GM19395 (cell line): ENCODE measurements around the gene XIST.
"Not testable (repeated sequence)": the region's sequence is repeated elsewhere in the genome, so short reads cannot be mapped to it uniquely, and the experiment has no call there.

Experiments used
- ATAC-seq: cut with Tn5 transposase; IDR thresholded peaks from one replicate; pipeline ENCODE4 v1.9.1; 2021; ENCODE audit warnings: mild to moderate bottlenecking, moderate library complexity; ENCODE audit not compliant: unreplicated experiment

XIST gene

DNA sequence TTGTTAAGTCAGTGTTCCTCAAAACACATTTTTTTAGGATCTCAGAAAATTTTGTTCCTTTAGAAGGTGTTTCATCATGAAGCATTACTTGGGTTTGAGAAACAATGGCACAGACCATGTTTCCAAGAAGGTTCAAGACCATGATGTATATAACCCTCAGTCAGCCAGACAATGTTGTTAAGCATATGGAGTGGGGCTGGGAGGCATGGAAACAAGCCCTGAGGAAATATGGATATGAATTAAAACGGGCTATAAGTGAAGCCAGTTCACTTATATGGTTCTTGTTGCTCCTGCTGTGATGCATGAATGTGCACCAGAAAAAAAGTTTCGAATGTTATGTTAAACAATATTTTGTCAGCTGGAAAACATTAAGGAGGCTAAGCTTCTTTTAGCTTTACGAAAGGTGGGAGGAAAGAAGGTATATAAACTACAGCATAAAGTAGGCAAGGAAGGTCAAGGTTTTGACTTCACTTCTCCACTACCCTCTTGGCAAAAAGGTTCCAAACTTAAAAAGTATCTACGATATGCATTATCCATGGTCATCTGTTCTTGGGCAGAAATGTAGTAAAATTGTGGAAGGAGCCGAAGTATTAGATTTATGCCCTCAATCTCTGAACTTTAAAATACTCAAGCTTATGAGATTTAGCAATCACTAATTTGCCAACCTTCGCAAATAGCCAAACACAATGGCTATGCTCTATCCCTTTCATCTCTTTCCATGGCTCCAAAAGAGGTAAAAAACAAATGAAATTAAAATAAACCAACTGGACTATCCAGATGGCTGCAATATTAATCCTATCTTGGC is 12.2 kb downstream of the XIST start:
- no peak for ATAC-seq

DNA sequence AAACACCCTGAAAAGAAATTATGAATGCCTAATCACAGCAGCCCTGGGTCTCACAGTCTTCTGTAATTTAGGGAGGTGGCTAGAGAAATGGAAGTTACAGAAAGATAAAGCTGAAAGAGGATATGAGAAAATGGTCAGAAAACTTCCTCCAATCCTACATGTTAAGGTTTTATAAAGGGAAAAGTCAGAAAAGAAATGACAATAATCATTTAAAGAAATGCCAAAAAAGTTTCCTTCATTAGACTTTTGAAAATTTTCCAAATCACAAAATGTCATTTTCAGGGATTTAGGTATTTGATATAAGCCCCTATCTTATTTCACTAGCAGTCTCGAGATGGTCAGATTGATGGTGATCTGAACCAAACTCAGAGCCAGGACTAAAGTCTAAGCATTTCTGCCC is 13.4 kb downstream of the XIST start:
- ATAC-seq: no peak

DNA sequence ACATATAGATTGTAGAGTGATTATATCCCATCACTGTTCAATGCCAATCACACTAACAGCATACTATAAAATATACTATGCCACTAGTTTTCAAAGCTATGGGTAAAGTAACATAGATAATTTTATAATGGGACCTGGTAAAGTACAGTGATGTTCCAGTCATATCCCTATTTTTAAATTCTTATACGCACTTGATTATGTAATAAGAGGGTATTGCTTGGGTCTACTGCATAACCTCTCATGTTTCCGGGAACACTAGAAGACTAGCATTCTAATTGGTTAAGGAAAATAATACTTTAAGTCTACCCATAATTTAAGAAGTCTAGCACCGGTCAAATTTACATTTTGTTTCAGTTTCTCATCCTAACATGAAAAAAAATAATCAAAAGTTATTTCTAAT is 14.4 kb downstream of the XIST start:
- ATAC-seq: no peak

DNA sequence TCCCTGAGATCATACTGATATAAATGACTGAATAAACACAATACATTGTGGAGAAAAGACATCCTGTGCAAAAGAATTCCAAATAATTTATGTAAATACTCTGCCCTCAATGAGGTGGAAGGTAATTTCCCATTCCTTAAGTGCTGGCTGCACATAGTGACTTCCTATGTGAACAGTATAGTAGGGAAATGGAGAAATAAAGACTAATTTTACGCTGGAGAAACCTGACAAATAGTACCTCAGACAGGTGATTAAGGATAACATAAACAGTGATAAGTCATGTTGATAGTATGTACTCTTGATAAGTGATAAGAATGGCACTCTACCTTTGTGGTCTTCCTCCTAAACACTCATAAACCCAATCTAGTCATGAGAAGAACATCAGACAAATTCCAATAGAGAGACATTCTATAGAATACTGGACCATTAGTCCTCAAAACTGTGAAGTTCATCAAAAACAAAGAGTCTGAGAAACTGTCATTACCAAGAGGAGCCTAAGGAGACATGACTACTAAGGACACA is 15.5 kb downstream of the XIST start:
- no peak for ATAC-seq

DNA sequence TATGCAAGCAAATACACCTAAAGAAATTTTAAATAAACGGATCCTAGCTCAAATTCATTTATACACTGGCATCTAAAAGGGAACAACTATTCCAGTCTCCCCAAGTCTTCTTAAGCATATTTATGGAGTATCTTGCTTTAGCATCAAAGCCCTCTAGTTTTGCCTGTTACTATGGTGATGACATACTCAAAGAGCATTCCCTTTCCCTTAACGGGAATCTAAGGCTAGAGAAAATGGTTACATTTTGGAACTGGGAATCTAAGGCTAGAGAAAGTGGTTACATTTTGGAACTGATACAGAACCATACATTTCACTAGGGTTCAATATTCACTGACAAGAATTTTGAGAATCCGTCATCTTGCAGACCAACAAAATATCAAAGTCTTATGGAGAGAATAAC is 18.3 kb downstream of the XIST start:
- no peak for ATAC-seq

DNA sequence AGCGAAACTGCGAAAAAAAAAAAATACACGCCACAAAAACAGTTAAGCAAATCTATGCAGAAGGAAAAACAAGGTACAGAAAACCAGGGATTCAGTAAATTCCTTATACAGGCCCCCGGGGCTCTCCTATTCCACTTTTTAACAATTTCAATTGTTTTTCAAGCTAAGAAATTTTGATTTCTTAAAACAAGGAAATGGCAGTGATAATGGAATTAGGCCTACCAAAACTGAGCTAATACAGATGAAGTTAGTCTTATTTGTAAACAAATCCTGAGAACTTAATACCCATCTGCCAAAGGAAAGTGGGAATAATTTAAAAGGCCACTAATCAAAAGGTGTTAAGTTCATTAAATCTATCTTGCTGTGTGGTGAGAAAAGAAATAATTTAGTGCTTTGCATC is 20.2 kb downstream of the XIST start:
- no peak for ATAC-seq

DNA sequence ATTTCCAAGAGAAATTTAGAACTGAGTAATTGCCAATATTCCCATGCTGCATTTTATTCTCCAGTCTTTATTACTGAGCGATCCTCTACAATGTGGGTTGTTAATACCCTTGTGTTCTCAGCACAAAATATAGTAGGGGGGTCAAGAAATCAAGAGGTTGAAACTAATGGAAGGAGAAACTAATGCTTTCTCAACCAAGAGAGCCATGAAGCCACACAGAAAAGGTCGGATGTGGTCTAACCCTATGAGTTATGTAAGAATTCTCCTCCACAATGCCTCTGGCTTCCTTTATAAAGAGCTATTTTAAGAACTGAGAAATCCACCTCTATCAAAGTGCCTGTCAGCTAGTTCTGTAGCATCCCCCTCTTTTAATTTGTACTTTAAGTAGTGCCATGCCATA is 21.0 kb downstream of the XIST start:
- ATAC-seq: no peak

DNA sequence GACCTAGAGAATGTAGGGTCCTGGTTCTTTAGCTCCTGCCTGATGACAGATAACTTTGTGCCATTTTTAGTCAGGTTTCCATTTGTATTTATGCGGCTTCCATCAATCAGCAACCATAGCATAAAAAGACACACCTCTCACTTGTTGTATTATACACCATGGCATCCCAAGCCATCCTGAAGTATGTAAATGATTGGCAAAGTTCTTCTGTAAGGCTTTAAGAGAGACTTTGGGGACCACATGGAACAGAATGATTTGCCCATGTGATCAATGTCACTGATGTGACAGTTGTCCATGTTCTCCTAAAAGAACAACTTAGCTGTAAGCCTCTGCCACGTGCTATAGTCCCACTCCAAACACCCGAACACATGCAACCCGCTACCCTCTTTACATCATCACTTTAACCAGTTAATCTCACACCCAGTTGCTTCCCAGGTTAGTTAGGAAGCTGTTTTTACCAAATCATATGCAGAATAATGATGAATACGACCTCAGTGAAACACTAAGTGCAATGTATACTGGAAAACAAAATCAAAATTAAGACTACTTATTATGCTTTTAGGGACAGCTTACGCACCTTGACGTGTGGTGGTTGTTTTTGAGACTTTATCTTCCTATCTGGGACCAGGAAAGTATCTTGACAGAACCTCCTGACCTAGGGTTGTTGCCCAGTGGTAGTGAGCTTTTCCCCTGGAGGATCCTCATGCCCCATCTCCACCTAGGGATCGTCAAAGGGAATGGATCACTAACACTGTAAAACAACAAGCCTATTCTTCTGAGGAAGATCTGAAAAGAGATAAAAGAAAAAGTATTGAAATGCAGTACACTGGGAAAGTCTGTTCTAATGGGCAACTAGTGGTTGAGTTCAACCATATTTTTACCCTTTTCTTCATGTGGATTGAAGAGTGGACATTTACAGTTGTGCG is 21.8 kb downstream of the XIST start:
- ATAC-seq: no peak

DNA sequence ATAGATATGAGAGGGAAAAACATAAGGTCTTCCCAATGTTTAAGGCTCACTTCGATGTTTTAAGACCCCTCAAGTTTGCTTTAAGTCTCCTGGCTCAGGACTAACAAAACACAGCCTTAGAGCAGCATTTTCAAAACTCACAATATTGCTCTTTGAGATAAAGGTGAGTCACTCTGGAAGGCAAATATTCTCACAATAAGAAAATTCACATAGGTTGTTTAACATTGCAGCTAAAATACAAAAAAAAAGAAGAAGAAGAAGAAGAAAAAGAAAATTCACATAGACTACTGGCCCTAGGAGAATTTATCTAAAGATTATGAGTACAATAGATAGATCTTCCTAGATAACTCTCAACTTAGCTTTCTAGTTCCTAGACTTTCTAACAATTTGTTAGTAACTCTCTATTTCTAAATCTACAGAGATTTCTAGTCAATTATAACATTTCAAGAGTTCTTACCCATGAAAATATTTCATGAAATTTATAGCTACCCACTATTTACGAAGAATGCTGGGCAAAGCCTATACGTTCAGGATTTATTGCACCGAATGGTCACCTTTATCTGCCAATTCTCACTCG is 22.5 kb downstream of the XIST start:
- ATAC-seq: no peak

DNA sequence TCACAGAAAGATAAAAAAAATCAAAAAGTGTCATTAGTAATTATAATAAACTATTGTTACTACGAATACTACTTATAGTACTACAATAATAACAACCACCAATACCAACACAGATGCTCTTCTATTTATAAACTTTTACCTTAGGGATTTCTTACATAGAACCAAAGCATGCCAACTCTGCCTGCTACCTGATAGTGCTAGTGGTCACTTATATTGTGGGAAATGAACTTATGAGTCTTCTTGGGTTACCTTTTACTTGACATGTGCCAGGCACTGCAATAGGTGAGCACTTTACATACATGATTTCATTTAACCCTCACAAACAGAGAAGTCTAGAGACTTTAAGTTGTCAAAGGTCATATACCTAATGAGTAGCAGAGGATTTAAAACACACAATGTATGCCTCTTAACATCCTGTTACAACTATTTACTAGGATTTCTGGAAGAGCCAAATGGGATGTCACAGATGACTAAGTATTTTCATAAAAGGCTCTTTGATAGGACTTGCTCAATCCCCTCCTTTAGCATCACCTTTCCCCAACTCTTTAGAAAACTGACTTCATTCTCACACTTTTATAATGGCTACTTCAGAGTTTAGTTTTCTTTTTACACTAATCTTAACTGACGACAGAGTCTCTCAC is 24.3 kb downstream of the XIST start:
- ATAC-seq: no peak

DNA sequence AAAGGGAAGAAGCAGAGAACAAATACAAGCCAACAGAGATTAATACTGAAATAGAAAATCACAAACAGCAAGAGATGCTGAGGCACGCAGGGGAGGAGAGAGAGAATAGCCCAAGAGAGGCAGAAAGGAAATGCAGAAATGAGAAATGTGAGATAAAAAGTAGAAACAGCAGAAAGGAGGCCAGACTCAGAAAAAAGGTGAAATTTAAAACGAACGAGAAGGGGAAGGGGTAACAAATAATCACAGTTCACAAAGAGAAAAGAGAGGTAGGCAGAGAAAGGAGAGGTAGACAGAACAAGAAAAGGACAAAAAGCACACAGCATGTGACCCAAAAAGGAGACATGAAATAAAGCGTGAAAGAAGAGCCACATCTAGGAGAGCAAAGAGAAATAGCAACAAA is 25.1 kb downstream of the XIST start:
- no peak for ATAC-seq

DNA sequence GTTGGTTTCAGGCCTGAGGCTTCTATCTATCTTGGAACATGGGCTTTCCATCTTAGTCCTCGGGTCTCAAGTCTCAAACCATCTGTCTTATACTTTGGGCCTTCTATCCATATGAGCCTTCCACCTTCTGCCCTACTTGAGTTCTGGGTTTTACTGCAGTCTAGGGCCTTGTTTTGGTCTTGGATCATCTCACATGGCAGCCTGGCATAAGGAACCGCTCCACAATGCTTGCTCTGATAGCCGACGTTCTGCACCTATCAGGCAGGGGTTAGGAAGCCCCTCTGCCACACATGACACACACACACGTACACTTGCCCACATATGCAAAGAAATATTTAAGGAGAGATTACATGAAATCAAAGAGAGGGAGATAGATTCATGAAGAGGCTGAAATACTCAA is 25.5 kb downstream of the XIST start:
- no peak for ATAC-seq

DNA sequence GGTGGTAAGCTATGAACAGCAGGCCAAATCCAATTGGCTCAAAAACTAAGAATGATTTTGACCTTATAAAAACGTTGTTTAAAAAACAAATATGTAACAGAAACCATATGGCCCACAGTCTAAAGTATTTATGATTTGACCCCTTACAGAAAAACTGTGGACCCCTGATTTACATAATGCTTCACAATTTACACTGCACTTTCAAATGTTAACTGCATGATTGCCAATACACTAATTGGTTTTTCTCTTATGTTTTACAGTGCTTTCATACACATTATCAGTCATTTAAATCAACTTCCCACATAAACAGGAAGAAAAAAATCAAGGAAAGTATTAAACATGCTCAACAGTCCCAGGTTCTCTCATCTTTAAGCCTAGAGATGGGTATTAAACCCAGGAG is 26.9 kb downstream of the XIST start:
- no peak for ATAC-seq

DNA sequence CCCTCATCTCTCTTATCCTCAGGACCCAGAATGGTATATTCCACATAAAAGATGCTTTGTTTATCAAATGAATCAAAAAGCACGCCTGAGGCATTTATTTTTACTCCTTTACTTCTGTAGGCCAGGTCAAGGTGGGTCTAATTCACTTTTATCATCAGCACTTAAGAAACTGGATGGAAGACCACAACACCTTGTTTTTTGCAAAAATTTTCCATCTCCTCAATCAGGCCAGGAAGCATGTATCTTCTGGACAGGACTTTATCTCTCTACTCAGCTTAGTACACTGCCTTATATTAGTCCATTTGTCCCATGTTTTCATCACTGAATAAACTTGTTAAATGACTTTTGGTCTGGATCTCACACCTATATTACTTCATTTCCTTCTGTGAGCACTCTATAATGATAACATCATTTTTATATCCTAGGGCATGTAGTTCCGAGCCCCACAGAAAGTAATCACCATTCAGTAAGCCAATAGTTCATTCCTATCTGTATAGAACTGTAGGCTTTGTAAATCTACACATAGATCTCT is 29.0 kb downstream of the XIST start:
- no peak for ATAC-seq

DNA sequence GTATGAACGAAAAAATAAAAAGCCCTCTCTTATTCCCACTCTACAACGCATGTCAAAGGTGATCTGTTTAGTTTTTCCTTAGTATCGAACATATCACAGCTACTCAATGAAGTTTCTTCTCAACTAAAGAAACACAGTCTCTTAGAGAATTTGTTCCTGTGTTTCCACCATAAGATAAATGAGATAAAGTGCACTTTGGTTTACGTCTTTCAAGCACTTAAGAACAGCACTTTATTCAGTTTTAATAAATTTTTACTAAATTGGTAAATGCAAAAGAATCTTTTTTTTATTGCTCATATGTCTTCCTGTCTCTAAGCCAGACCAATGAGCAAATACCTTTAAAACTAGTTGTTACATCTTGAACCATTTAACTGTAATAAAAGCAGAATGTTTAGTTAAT is 29.7 kb downstream of the XIST start:
- no peak for ATAC-seq

DNA sequence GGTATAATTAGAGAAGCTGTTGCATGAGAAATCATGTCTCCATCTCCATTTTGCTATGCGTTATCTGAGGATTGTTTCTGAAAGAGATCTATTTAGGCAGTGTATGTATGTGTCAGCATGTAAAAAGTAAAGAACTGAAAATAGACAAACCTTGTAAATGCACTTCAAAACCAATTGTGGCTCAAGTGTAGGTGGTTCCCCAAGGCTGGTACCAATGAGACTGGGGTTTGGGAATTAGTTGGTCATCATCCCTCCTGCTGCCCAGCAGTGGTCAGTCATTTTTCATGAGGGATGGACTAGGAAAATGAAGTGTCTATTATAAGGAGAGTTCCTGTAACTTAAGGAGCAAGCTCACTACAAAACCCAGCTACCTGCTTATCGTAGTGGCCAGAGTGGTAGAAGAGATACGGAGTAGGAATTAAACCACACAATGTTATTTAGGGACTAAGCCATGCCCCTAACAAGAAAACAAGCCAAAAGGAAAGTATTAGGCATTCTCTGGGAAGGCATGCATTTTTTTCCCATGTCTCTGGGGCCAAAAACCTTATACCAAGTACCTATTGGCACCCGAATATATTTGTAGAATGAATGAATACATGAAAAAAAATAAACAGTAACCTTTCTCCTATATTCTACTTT is 30.5 kb downstream of the XIST start:
- ATAC-seq: no peak

DNA sequence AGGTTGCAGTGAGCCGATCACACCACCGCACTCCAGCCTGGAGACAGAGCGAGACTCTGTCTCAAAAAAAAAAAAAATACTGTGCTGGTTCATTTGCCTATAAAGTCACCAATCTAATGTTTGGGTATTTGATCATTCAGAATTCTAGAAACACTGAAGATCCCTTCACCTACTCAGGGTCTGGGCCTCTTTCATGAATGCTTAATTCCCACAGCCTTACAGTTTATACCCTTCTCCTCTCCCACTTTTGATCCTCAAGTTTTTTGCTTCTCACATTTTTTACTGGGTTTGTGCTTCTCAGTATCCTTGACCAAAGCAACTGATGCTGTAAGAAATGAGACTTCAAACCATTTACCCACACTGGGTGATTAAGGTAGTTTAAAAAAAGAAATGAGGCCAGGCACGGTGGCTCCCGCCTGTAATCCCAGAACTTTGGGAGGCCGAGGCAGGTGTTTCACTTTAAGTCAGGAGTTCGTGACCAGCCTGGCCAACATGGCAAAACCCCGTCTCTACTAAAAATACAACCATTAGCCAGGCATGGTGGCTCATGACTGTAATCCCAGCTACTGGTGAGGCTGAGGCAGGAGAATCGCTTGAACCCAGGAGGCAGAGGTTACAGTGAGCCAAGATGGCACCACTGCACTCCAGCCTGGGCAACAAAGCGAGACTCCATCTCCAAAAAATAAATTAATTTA is 32.5 kb downstream of the XIST start:
- not testable (repeated sequence) for ATAC-seq

DNA sequence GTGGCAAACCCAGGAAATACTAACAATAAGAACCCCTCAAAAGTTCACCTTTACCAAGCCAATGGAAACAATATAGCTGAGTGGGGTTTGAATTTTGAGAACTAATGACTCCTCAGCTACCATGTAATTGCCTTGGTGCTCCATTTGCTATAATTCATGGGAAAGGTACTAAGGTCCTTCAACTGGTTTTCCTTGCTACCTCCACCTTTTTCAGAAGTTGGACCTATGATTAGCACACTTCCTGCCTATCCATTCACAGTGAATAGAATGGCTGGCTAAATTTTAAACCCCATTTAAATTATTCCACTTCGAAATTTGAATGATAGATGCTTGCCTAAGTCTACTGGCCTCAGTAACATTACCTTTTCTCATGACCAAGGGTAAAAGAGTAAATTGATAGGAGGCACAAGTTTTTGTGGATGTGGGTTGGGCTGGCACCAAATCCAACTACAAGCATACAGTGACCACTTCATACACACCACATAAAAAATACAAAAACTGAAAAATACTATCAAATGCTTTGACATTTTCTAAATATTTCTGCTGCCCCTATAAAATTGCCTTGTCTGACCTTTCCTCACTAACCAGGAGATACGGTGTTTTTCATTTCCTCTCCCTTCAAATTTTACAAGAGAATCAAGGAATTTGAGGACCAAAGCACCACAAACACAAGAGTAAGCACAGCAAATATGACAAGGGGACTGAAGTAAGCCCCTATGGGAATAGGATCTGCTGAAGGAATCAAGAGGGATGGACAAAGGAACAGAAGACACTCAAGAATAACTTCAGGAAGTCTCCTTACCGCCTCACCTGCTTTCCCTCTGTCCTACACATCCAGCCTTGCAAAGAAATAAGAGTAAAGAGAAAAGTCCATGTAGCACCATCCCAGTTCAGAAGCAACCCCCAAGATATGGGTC is 34.1 kb downstream of the XIST start:
- ATAC-seq: no peak
